Suprapubic skin (tissue), 4 donors: ENCODE measurements around the gene REEP3.

Experiments
- POLR2A ChIP-seq, 2 donors: fragments of 450-650 bp; IDR thresholded peaks; one replicate each; pipeline ENCODE4 v1.6.1; 2017; ENCODE audit warnings: antibody characterized with exemption in 2 of 2, mild to moderate bottlenecking in 2 of 2, moderate library complexity in 2 of 2
- POLR2AphosphoS5 ChIP-seq, 3 donors: sonication (generic); formaldehyde crosslinking; IDR thresholded peaks; one replicate each; pipeline ENCODE4 v1.6.1; 2017; ENCODE audit warnings: antibody characterized with exemption in 3 of 3
- TF ChIP-seq, protein P1 (sequence below), 2 donors: fragments of 200-600 bp in 1 of 2; fragments of 450-650 bp in 1 of 2; sonication (generic) in 1 of 2; IDR thresholded peaks; one replicate each; pipeline ENCODE4 v1.5.1; 2016 to 2019; ENCODE audit warnings: antibody characterized with exemption in 2 of 2, mild to moderate bottlenecking in 1 of 2, moderate library complexity in 1 of 2

DNA sequence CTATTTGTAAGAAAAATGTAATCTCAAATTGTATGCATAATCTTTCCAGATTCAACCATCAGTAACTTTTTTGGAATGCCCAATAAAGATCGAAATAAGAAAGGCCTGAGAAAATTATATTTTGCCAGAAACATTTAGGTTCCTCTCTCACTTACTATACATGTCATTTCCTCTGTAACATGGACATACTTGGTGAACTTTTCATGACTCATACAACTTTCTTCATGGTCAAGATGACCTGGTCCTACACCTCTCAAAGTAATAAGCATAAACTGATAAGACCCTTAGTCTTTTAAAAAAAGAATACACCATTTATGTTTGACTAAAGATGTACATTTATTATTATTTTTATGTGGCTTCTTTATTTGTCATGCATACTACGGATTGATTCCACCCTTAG lies 125.3 kb downstream of the REEP3 start:
- TF ChIP-seq, protein P1, sequence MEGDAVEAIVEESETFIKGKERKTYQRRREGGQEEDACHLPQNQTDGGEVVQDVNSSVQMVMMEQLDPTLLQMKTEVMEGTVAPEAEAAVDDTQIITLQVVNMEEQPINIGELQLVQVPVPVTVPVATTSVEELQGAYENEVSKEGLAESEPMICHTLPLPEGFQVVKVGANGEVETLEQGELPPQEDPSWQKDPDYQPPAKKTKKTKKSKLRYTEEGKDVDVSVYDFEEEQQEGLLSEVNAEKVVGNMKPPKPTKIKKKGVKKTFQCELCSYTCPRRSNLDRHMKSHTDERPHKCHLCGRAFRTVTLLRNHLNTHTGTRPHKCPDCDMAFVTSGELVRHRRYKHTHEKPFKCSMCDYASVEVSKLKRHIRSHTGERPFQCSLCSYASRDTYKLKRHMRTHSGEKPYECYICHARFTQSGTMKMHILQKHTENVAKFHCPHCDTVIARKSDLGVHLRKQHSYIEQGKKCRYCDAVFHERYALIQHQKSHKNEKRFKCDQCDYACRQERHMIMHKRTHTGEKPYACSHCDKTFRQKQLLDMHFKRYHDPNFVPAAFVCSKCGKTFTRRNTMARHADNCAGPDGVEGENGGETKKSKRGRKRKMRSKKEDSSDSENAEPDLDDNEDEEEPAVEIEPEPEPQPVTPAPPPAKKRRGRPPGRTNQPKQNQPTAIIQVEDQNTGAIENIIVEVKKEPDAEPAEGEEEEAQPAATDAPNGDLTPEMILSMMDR (IDR thresholded peaks at IDR 0.05): no peak
- no peak for TF ChIP-seq POLR2A (IDR thresholded peaks at IDR 0.05)
- no peak for TF ChIP-seq POLR2AphosphoS5 (IDR thresholded peaks at IDR 0.05)
